Peyer's patch (tissue), 4 donors: Measurements from ENCODE around the gene ZNF708. TPM values are rescaled to one million over a fixed set of nuclear protein-coding genes. Genes with fewer than 3 reads are reported as not detected.
"Not testable (repeated sequence)": the region's sequence is repeated elsewhere in the genome, so short reads cannot be mapped to it uniquely, and the experiment has no call there.

Source experiments
- DNase-seq, 3 donors: peaks; one replicate each; pipeline ENCODE4 v3.0.0-alpha.2; 2017 to 2019
- H3K27ac ChIP-seq, 4 donors: fragments of 200-600 bp; sonication (generic); one replicate each; pipeline ENCODE4 v1.5.1; 2016 to 2019
- H3K27me3 ChIP-seq, 2 donors: fragments of 200-600 bp; sonication (generic); one replicate each; pipeline ENCODE4 v1.5.1; 2019
- H3K36me3 ChIP-seq, 3 donors: fragments of 200-600 bp; sonication (generic); one replicate each; pipeline ENCODE4 v1.5.1; 2016 to 2019
- H3K4me1 ChIP-seq, 4 donors: fragments of 200-600 bp; sonication (generic); one replicate each; pipeline ENCODE4 v1.5.1; 2016 to 2019
- H3K4me3 ChIP-seq, 4 donors: fragments of 200-600 bp; sonication (generic); 1 replicate in 3 of 4; 2 replicates in 1 of 4; pipeline ENCODE4 v1.5.1; 2016 to 2019; ENCODE audit warnings: mild to moderate bottlenecking in 1 of 4
- H3K9me3 ChIP-seq, 4 donors: fragments of 200-600 bp; sonication (generic); one replicate each; pipeline ENCODE4 v1.5.1; 2016 to 2019; ENCODE audit warnings: mild to moderate bottlenecking in 1 of 4
- CTCF ChIP-seq, 6 experiments: fragments of 450-650 bp in 4 of 6; fragments of 200-600 bp in 2 of 6; sonication (generic) in 1 of 6; IDR thresholded peaks; one replicate each; pipeline ENCODE4 v1.5.1; 2017 to 2019; ENCODE audit warnings: antibody characterized with exemption in 6 of 6, mild to moderate bottlenecking in 3 of 6, moderate library complexity in 1 of 6
- POLR2A ChIP-seq, 2 donors: fragments of 450-650 bp; IDR thresholded peaks; one replicate each; pipeline ENCODE4 v1.5.1; 2017; ENCODE audit warnings: antibody characterized with exemption in 2 of 2, mild to moderate bottlenecking in 2 of 2, moderate library complexity in 2 of 2
- total RNA-seq, 4 donors: library from RNA; depleted of rRNA; stranded (reverse); fragments of >200 nt; gene quantifications; one replicate each; pipeline ENCODE4 v1.1.0, GENCODE V29; 2016

The ZNF708 gene
- total RNA-seq, 4 donors from 2014 or later = 13.1 to 20.6 (median 17.5) TPM

- H3K36me3 ChIP-seq = no peaks in the 10 kb centered on the region
- H3K4me1 ChIP-seq = no peaks in the 10 kb centered on the region
- no peak overlapping the region for H3K4me3 ChIP-seq
- H3K9me3 ChIP-seq = peaks cover 0 to 21% (median 0%) of the 10 kb centered on the region in 4 donors
- no peak for DNase-seq
- H3K27ac ChIP-seq = no peak overlapping the region
- no peaks in the 10 kb centered on the region for H3K27me3 ChIP-seq
- TF ChIP-seq POLR2A (IDR thresholded peaks at IDR 0.05) = no peak
- TF ChIP-seq CTCF (IDR thresholded peaks at IDR 0.05) = no peak
These were observed 59.4 kb downstream of the ZNF708 start for GRCh38 chr19:21269813-21270212.

- H3K9me3 ChIP-seq = peaks cover 0 to 22% (median 4%) of the 10 kb centered on the region in 4 donors
- no peak for DNase-seq
- H3K4me1 ChIP-seq = no peaks in the 10 kb centered on the region
- no peak overlapping the region for H3K27ac ChIP-seq
- no peaks in the 10 kb centered on the region for H3K36me3 ChIP-seq
- H3K27me3 ChIP-seq = no peaks in the 10 kb centered on the region
- TF ChIP-seq CTCF (IDR thresholded peaks at IDR 0.05) (no peak), POLR2A (IDR thresholded peaks at IDR 0.05) (no peak)
- no peak overlapping the region for H3K4me3 ChIP-seq
These were observed 64.3 kb downstream of the ZNF708 start for GRCh38 chr19:21264891-21265290.

GRCh38 chr19:21264416-21264815, 64.8 kb downstream of the ZNF708 start:
- Histone ChIP-seq H3K27me3 (no peaks in the 10 kb centered on the region), H3K4me3 (no peak overlapping the region), H3K36me3 (no peaks in the 10 kb centered on the region), H3K9me3 (peaks cover 0 to 25% (median 6%) of the 10 kb centered on the region in 4 donors), H3K4me1 (no peaks in the 10 kb centered on the region), H3K27ac (no peak overlapping the region)
- TF ChIP-seq POLR2A (IDR thresholded peaks at IDR 0.05) (no peak), CTCF (IDR thresholded peaks at IDR 0.05) (no peak)
- no peak for DNase-seq

GRCh38 chr19:21260848-21261381, 68.3 kb downstream of the ZNF708 start:
- H3K9me3 ChIP-seq = peaks cover 0 to 23% (median 6%) of the 10 kb centered on the region in 4 donors
- not testable (repeated sequence) for H3K36me3 ChIP-seq, DNase-seq, H3K27me3 ChIP-seq, H3K27ac ChIP-seq, H3K4me1 ChIP-seq, H3K4me3 ChIP-seq

- no peak for DNase-seq
- TF ChIP-seq CTCF (IDR thresholded peaks at IDR 0.05) (no peak), POLR2A (IDR thresholded peaks at IDR 0.05) (no peak)
- H3K4me1 ChIP-seq = no peaks in the 10 kb centered on the region
- H3K9me3 ChIP-seq = peaks cover 0 to 21% (median 6%) of the 10 kb centered on the region in 4 donors
- H3K27me3 ChIP-seq = no peaks in the 10 kb centered on the region
- H3K4me3 ChIP-seq = no peak overlapping the region
- no peak overlapping the region for H3K27ac ChIP-seq
- no peaks in the 10 kb centered on the region for H3K36me3 ChIP-seq
These were observed 68.9 kb downstream of the ZNF708 start for GRCh38 chr19:21260164-21260847.

- not testable (repeated sequence) for H3K27me3 ChIP-seq, H3K4me1 ChIP-seq, H3K36me3 ChIP-seq, DNase-seq, H3K27ac ChIP-seq, H3K4me3 ChIP-seq
- peaks cover 0 to 17% (median 6%) of the 10 kb centered on the region in 4 donors for H3K9me3 ChIP-seq
These were observed 69.6 kb downstream of the ZNF708 start for GRCh38 chr19:21259421-21260124.
